Vagina (tissue), 2 donors: ENCODE data around the gene PIEZO1. TPM values are rescaled to one million over a fixed set of nuclear protein-coding genes. Genes with fewer than 3 reads are reported as not detected.
A peak's percentile ranks its signal among the peaks of the same experiment; 100 is the strongest.

Experiments
- DNase-seq, 2 donors: peaks; one replicate each; pipeline ENCODE4 v3.0.0-alpha.2; 2017; ENCODE audit errors: extremely low spot score in 2 of 2
- H3K27ac ChIP-seq: fragments of 200-600 bp; sonication (generic); one replicate; pipeline ENCODE4 v1.5.1; 2019
- H3K27me3 ChIP-seq: fragments of 200-600 bp; sonication (generic); one replicate; pipeline ENCODE4 v1.5.1; 2019
- H3K36me3 ChIP-seq, 2 donors: fragments of 200-600 bp; sonication (generic); one replicate each; pipeline ENCODE4 v1.5.1; 2017 to 2019
- H3K4me1 ChIP-seq: fragments of 200-600 bp; sonication (generic); one replicate; pipeline ENCODE4 v1.5.1; 2019
- H3K4me3 ChIP-seq, 2 donors: fragments of 200-600 bp; sonication (generic); 1 replicate in 1 of 2; 2 replicates in 1 of 2; pipeline ENCODE4 v1.5.1; 2016 to 2019
- H3K9me3 ChIP-seq: fragments of 200-600 bp; sonication (generic); one replicate; pipeline ENCODE4 v1.5.1; 2019
- POLR2A ChIP-seq, 2 donors: fragments of 450-650 bp; IDR thresholded peaks; one replicate each; pipeline ENCODE4 v1.6.1; 2017; ENCODE audit warnings: antibody characterized with exemption in 2 of 2, mild to moderate bottlenecking in 2 of 2, moderate library complexity in 2 of 2
- POLR2AphosphoS5 ChIP-seq, 2 donors: sonication (generic); formaldehyde crosslinking; IDR thresholded peaks; one replicate each; pipeline ENCODE4 v1.9.0; 2017; ENCODE audit warnings: antibody characterized with exemption in 2 of 2, mild to moderate bottlenecking in 2 of 2, low read depth in 1 of 2; ENCODE audit not compliant: insufficient read depth in 1 of 2
- intact Hi-C: fragments of 100-400 bp; cut with DNase I; formaldehyde crosslinking; loops from one replicate; pipeline ENCODE4 v1.15.1; 2023
- total RNA-seq: library from RNA; depleted of rRNA; stranded (reverse); fragments of >200 nt; gene quantifications from one replicate; pipeline ENCODE4 v1.2.3, GENCODE V29; 2016
- TF ChIP-seq, protein P1 (sequence below), 3 experiments: fragments of 450-650 bp in 2 of 3; fragments of 200-600 bp in 1 of 3; sonication (generic) in 1 of 3; IDR thresholded peaks; one replicate each; pipeline ENCODE4 v1.5.1; 2017 to 2019; ENCODE audit warnings: antibody characterized with exemption in 3 of 3, mild to moderate bottlenecking in 2 of 3, moderate library complexity in 2 of 3

The PIEZO1 gene
- total RNA-seq, 1 donor from 2014 or later, result 184 TPM

- Histone ChIP-seq H3K9me3 (no peaks in the 10 kb centered on the region), H3K4me1 (no peaks in the 10 kb centered on the region), H3K27me3 (no peaks in the 10 kb centered on the region), H3K4me3 (no peak overlapping the region), H3K27ac (no peak overlapping the region), H3K36me3 (peaks cover 0 to 25% of the 10 kb centered on the region in 2 donors)
- no peak for TF ChIP-seq POLR2A (IDR thresholded peaks at IDR 0.05)
- TF ChIP-seq POLR2AphosphoS5 (IDR thresholded peaks at IDR 0.05; ENCODE audit: insufficient read depth in 1 of 2, low read depth in 1 of 2), result no peak
- TF ChIP-seq, protein P1, sequence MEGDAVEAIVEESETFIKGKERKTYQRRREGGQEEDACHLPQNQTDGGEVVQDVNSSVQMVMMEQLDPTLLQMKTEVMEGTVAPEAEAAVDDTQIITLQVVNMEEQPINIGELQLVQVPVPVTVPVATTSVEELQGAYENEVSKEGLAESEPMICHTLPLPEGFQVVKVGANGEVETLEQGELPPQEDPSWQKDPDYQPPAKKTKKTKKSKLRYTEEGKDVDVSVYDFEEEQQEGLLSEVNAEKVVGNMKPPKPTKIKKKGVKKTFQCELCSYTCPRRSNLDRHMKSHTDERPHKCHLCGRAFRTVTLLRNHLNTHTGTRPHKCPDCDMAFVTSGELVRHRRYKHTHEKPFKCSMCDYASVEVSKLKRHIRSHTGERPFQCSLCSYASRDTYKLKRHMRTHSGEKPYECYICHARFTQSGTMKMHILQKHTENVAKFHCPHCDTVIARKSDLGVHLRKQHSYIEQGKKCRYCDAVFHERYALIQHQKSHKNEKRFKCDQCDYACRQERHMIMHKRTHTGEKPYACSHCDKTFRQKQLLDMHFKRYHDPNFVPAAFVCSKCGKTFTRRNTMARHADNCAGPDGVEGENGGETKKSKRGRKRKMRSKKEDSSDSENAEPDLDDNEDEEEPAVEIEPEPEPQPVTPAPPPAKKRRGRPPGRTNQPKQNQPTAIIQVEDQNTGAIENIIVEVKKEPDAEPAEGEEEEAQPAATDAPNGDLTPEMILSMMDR (IDR thresholded peaks at IDR 0.05), result no peak
- no peak for DNase-seq
- intact Hi-C loops, result loop anchor here (5.0 kb wide), 1 partner anchor 237 kb away; no protein-coding TSS in a partner anchor
Measured at GRCh38 chr16:88820385-88821025, 35.5 kb upstream of the PIEZO1 start.

DNA sequence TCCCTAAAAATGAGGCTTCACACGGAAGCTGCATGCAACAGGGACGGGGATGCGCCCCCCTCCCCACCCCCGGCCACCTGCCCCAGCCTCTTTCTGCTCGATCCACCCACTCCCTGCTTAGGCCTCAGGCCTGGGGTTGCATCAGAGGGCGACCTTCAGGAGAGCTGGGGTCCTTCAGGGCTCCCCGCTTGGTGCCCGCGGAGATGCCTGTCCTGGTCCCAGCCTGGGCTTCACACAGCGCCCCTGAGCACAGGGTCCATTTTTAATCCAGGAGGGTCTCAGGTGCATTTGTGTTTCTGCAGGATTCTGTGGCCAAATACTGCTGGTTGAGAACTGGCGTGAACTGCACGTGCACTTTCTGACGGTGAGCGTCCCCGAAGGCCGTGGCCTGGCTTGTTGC lies 34.1 kb upstream of the PIEZO1 start:
- H3K4me1 ChIP-seq, result no peaks in the 10 kb centered on the region
- H3K36me3 ChIP-seq, result peaks cover 0 to 17% of the 10 kb centered on the region in 2 donors
- H3K27me3 ChIP-seq, result no peaks in the 10 kb centered on the region
- no peak overlapping the region for H3K4me3 ChIP-seq
- TF ChIP-seq POLR2AphosphoS5 (IDR thresholded peaks at IDR 0.05; ENCODE audit: insufficient read depth in 1 of 2, low read depth in 1 of 2), result no peak
- no peak for TF ChIP-seq POLR2A (IDR thresholded peaks at IDR 0.05)
- TF ChIP-seq, protein P1 (IDR thresholded peaks at IDR 0.05), result no peak
- no peak for DNase-seq
- intact Hi-C loops, result loop anchor here (5.0 kb wide), 1 partner anchor 33 kb away; no protein-coding TSS in a partner anchor
- no peaks in the 10 kb centered on the region for H3K9me3 ChIP-seq
- H3K27ac ChIP-seq, result no peak overlapping the region

- no peaks in the 10 kb centered on the region for H3K27me3 ChIP-seq
- intact Hi-C loops, result loop anchor here (5.0 kb wide), 1 partner anchor 34 kb away; no protein-coding TSS in a partner anchor
- H3K27ac ChIP-seq, result no peak overlapping the region
- TF ChIP-seq POLR2AphosphoS5 (IDR thresholded peaks at IDR 0.05; ENCODE audit: insufficient read depth in 1 of 2, low read depth in 1 of 2) (peak in 1 of 2 donors; percentile 7), POLR2A (IDR thresholded peaks at IDR 0.05) (no peak)
- TF ChIP-seq, protein P1 (IDR thresholded peaks at IDR 0.05), result no peak
- H3K4me3 ChIP-seq, result no peak overlapping the region
- no peaks in the 10 kb centered on the region for H3K9me3 ChIP-seq
- H3K4me1 ChIP-seq, result no peaks in the 10 kb centered on the region
- DNase-seq, result no peak
- H3K36me3 ChIP-seq, result peaks cover 0 to 14% of the 10 kb centered on the region in 2 donors
Measured at GRCh38 chr16:88818575-88818874, 33.5 kb upstream of the PIEZO1 start.

DNA sequence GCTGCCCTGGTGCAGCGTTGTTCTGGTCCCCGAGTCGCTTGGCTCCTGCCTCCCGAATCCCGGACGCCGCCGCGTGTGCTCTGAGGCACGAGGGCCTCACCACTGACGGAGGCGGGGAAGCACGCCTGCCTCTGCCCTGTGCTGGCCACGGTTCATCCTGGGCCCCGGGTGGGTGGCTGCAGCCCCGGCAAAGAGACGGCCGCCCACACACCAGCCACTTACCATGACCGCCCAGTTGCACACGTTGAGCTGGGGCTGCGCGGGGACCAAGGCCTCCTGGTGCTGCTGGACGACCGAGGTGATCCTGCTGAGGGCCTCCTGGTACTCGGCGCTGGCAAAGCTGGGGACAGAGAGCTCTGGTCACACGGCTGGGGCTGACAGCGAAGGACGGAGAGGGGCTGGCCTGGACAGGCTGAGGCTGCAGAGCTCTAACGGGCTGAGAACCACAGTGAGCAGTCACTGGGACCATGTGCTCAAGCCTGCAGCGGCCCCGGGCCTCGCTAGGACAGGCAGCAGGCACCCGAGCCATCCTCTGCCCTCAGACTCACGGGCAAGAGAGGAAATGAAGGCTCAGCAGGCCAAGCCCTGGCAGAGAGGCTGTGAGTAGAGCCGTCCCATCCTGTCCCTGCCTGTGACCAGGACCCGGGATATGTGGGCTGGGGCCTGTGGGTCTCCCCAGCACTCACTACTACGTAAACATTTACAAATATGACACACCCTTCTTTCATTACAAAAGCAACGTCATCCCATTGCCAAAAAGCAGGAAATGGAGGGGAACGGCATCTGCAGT lies 33.0 kb upstream of the PIEZO1 start:
- intact Hi-C loops, result loop anchor here (5.0 kb wide), 1 partner anchor 34 kb away; no protein-coding TSS in a partner anchor
- H3K36me3 ChIP-seq, result peaks cover 0 to 14% of the 10 kb centered on the region in 2 donors
- TF ChIP-seq POLR2A (IDR thresholded peaks at IDR 0.05) (no peak), POLR2AphosphoS5 (IDR thresholded peaks at IDR 0.05; ENCODE audit: insufficient read depth in 1 of 2, low read depth in 1 of 2) (peak in 1 of 2 donors; percentile 16)

DNA sequence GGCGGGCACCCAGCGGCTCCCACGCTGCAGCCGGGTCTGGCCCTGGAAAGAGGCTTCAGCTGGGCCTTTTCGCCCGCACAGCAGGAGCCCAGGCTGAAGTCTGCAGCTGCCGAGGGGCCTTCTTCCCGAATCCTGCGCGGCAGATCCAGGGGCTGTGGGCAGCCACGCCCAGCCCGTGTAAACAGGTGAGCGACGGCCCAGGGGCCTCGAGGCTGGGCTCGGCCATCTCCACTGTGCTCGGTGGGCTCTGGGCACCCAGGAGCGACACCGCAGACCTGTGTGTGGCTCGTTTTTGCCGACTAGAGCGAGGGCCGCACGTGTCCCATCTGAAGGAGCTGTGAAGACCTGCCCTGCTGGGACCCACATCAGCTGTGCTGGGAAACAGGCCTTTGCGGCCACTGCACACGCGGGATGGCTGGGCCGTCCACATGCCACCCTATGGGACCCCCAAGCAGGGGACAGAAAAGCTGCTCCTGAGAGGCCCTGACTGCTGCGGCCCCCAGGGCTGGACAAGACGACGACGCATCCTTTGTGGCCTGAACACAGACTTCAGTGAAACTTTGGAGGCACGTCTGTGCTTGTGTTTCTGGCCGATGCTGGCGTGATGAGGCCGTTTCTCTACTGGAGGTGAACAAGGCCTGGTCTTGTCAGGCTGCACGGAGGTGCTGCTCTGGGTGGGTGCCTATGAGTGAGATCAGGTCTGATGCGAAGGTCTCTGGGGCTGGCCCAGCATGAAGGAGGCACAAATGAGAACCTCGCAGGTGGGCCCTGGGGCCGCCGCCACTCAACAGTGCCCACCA lies 31.9 kb upstream of the PIEZO1 start:
- TF ChIP-seq, protein P1 (IDR thresholded peaks at IDR 0.05), result no peak
- TF ChIP-seq POLR2A (IDR thresholded peaks at IDR 0.05) (no peak), POLR2AphosphoS5 (IDR thresholded peaks at IDR 0.05; ENCODE audit: insufficient read depth in 1 of 2, low read depth in 1 of 2) (peak in 1 of 2 donors; percentile 26)
- Histone ChIP-seq H3K4me1 (peaks cover 15% of the 10 kb centered on the region), H3K9me3 (no peaks in the 10 kb centered on the region), H3K27ac (no peak overlapping the region), H3K27me3 (no peaks in the 10 kb centered on the region), H3K4me3 (no peak overlapping the region), H3K36me3 (peaks cover 0 to 3% of the 10 kb centered on the region in 2 donors)
- intact Hi-C loops, result loop anchor here (5.0 kb wide), 1 partner anchor 35 kb away; no protein-coding TSS in a partner anchor
- no peak for DNase-seq

More for the DNA sequence above, 33.0 kb upstream of the PIEZO1 start:
- Histone ChIP-seq H3K27me3 (no peaks in the 10 kb centered on the region), H3K4me3 (no peak overlapping the region), H3K27ac (no peak overlapping the region), H3K9me3 (no peaks in the 10 kb centered on the region), H3K4me1 (peaks cover 5% of the 10 kb centered on the region)
- no peak for DNase-seq
